Measurements from ENCODE around the gene IMMP2L. TPM values are rescaled to one million over a fixed set of nuclear protein-coding genes. Genes with fewer than 3 reads are reported as not detected.
"Not testable (repeated sequence)": the region's sequence is repeated elsewhere in the genome, so short reads cannot be mapped to it uniquely, and the experiment has no call there.

Gene IMMP2L
- total and polyA plus RNA-seq, 4 experiments from 2014 or later: 23.5 to 32.2 (median 29.5) TPM

DNA sequence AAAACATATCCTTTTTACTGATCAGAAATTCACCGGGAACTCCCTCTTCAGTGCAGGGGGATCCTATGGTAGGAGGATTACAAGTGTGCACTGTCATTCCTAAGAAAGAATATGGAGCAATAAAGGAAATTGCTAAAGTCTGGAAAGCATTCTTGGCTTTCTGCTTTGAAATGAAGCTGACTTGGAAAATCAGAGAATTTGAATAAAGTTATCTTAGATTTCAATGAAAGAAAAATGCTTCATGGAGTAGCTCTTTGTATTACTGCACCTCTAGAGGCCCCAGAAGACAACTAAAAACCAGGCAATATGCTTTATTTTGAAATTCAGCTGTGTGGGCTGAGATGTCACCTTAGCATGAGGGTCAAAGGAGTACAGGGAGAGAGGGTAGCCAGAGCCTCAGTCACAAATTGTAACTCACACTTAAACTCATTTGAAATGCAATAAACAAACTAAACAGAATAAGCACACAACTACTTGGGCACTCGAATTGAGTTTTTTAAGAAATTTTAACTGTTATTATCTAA lies 102.5 kb downstream of the IMMP2L start:
- no peak overlapping the region for H3K4me3 ChIP-seq (ENCODE audit: low read length in 2 of 2)
- DNase-seq: no peak
- intact Hi-C loops (cut with micrococcal nuclease): no loop called here
- no peak overlapping the region for H3K4me3 Mint-ChIP-seq
- H3K27me3 ChIP-seq (ENCODE audit: insufficient read depth, low read length): no peaks in the 10 kb centered on the region
- H3K9me3 ChIP-seq (ENCODE audit: control insufficient read depth in 1 of 2, low read length in 2 of 2): no peaks in the 10 kb centered on the region
- H3K36me3 Mint-ChIP-seq: peaks cover 0 to 10% of the 10 kb centered on the region in 2 donors
- H3K4me1 Mint-ChIP-seq: peaks cover 0 to 4% (median 2%) of the 10 kb centered on the region in 4 donors
- POLR2A ChIA-PET (ENCODE audit: partially characterized antibody): no interaction called here
- CTCF ChIA-PET (ENCODE audit: partially characterized antibody): no interaction called here
- H3K27me3 Mint-ChIP-seq: no peaks in the 10 kb centered on the region
- no peaks in the 10 kb centered on the region for H3K36me3 ChIP-seq (ENCODE audit: insufficient read depth, low read length)
- H3K9me3 Mint-ChIP-seq: peaks cover 0 to 2% (median 0%) of the 10 kb centered on the region in 8 donors
- no peak overlapping the region for H3K27ac ChIP-seq (ENCODE audit: low read depth, low read length)
- H3K4me1 ChIP-seq (ENCODE audit: insufficient read depth, low read length): no peaks in the 10 kb centered on the region
- no peak overlapping the region for H3K27ac Mint-ChIP-seq

DNA sequence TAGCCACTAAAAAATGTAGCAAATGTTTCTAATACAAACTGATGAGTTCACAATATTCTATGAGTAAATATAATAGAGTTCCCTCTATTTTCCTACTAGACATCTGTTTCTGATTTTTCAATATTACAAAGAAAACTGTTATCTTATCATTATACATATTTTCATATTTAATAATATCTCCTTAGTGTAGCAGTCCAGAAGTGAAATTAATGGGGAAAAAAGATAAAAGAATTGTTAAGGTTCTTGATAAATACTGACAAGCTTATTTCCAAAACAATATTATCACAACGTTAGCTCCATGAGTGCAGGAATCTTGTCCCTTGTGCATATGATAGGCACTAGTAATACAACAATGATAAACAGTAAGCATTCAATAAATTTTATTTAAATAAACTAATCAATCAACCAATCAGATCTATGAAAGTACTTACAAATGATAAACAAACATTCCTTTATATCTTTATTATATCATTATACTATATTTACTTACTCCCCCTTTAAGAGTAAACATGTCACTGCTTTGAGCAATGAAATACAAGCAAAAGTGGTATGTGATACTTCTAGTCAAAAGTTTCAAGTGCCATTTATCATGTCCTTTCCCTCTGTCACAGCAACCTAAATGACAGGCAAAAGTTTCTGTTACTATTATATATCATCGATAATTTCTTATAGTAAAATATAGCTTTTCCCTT lies 103.1 kb downstream of the IMMP2L start:
- Mint-ChIP-seq H3K36me3 (peaks cover 0 to 10% of the 10 kb centered on the region in 2 donors), H3K27ac (no peak overlapping the region), H3K4me3 (no peak overlapping the region), H3K27me3 (no peaks in the 10 kb centered on the region), H3K9me3 (peaks cover 0 to 4% (median 0%) of the 10 kb centered on the region in 8 donors), H3K4me1 (peaks cover 0 to 4% (median 2%) of the 10 kb centered on the region in 4 donors)
- intact Hi-C loops (cut with micrococcal nuclease): no loop called here
- POLR2A ChIA-PET (ENCODE audit: partially characterized antibody): no interaction called here
- Histone ChIP-seq H3K4me1 (ENCODE audit: insufficient read depth, low read length) (no peaks in the 10 kb centered on the region), H3K27ac (ENCODE audit: low read depth, low read length) (no peak overlapping the region), H3K27me3 (ENCODE audit: insufficient read depth, low read length) (no peaks in the 10 kb centered on the region), H3K9me3 (ENCODE audit: control insufficient read depth in 1 of 2, low read length in 2 of 2) (no peaks in the 10 kb centered on the region), H3K4me3 (ENCODE audit: low read length in 2 of 2) (no peak overlapping the region), H3K36me3 (ENCODE audit: insufficient read depth, low read length) (no peaks in the 10 kb centered on the region)
- CTCF ChIA-PET (ENCODE audit: partially characterized antibody): no interaction called here
- no peak for DNase-seq

DNA sequence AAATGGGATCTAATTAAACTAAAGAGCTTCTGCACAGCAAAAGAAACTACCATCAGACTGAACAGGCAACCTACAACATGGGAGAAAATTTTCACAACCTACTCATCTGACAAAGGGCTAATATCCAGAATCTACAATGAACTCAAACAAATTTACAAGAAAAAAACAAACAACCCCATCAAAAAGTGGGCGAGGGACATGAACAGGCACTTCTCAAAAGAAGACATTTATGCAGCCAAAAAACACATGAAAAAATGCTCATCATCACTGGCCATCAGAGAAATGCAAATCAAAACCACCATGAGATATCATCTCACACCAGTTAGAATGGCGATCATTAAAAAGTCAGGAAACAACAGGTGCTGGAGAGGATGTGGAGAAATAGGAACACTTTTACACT lies 111.6 kb downstream of the IMMP2L start:
- POLR2A ChIA-PET (ENCODE audit: partially characterized antibody); DNase-seq; H3K4me1 ChIP-seq (ENCODE audit: insufficient read depth, low read length); H3K36me3 ChIP-seq (ENCODE audit: insufficient read depth, low read length); H3K9me3 ChIP-seq (ENCODE audit: control insufficient read depth in 1 of 2, low read length in 2 of 2); H3K27ac Mint-ChIP-seq; H3K4me3 ChIP-seq (ENCODE audit: low read length in 2 of 2); H3K27ac ChIP-seq (ENCODE audit: low read depth, low read length); intact Hi-C loops (cut with micrococcal nuclease); H3K27me3 ChIP-seq (ENCODE audit: insufficient read depth, low read length); H3K4me3 Mint-ChIP-seq; CTCF ChIA-PET (ENCODE audit: partially characterized antibody); H3K4me1 Mint-ChIP-seq; H3K27me3 Mint-ChIP-seq: not testable (repeated sequence)
- peaks cover 8 to 10% of the 10 kb centered on the region in 2 donors for H3K36me3 Mint-ChIP-seq
- peaks cover 0 to 26% (median 10%) of the 10 kb centered on the region in 8 donors for H3K9me3 Mint-ChIP-seq

DNA sequence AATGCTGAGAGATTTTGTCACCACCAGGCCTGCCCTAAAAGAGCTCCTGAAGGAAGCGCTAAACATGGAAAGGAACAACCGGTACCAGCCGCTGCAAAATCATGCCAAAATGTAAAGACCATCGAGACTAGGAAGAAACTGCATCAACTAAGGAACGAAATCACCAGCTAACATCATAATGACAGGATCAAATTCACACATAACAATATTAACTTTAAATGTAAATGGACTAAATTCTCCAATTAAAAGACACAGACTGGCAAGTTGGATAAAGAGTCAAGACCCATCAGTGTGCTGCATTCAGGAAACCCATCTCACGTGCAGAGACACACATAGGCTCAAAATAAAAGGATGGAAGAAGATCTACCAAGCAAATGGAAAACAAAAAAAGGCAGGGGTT lies 114.8 kb downstream of the IMMP2L start:
- H3K36me3 Mint-ChIP-seq; H3K27ac ChIP-seq (ENCODE audit: low read depth, low read length); H3K36me3 ChIP-seq (ENCODE audit: insufficient read depth, low read length); H3K4me3 Mint-ChIP-seq; DNase-seq; intact Hi-C loops (cut with micrococcal nuclease); POLR2A ChIA-PET (ENCODE audit: partially characterized antibody); H3K27me3 ChIP-seq (ENCODE audit: insufficient read depth, low read length); H3K27ac Mint-ChIP-seq; H3K27me3 Mint-ChIP-seq; CTCF ChIA-PET (ENCODE audit: partially characterized antibody); H3K4me1 ChIP-seq (ENCODE audit: insufficient read depth, low read length); H3K4me1 Mint-ChIP-seq; H3K4me3 ChIP-seq (ENCODE audit: low read length in 2 of 2); H3K9me3 ChIP-seq (ENCODE audit: control insufficient read depth in 1 of 2, low read length in 2 of 2): not testable (repeated sequence)
- H3K9me3 Mint-ChIP-seq: peaks cover 0 to 20% (median 11%) of the 10 kb centered on the region in 8 donors

DNA sequence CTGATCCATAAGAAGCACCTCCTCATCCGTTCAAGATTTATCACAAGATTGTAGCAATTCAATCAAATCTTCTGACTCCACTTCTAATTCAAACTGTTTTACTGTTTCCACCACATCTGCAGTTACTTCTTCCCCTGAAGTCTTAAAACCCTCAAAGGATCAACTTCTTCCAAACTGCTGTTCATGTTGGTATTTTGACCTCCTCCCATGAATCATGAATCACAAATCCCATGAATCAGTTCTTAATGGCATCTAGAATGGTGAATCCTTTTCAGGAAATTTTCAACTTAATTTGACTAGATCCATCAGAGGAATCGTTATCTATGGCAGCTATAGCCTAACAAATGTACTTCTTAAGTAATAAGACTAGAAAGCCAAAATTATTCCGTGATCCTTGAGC lies 122.3 kb downstream of the IMMP2L start:
- Mint-ChIP-seq H3K4me1 (peaks cover 0 to 7% (median 1%) of the 10 kb centered on the region in 4 donors), H3K9me3 (peaks cover 4 to 51% (median 34%) of the 10 kb centered on the region in 8 donors), H3K36me3 (peaks cover 33 to 42% of the 10 kb centered on the region in 2 donors), H3K27me3 (no peaks in the 10 kb centered on the region), H3K4me3 (no peak overlapping the region), H3K27ac (no peak overlapping the region)
- no peaks in the 10 kb centered on the region for H3K27me3 ChIP-seq (ENCODE audit: insufficient read depth, low read length)
- H3K4me1 ChIP-seq (ENCODE audit: insufficient read depth, low read length): no peaks in the 10 kb centered on the region
- H3K27ac ChIP-seq (ENCODE audit: low read depth, low read length): no peak overlapping the region
- ChIA-PET POLR2A (ENCODE audit: partially characterized antibody) (no interaction called here), CTCF (ENCODE audit: partially characterized antibody) (no interaction called here)
- H3K9me3 ChIP-seq (ENCODE audit: control insufficient read depth in 1 of 2, low read length in 2 of 2): peaks cover 0 to 3% of the 10 kb centered on the region in 2 donors
- H3K4me3 ChIP-seq (ENCODE audit: low read length in 2 of 2): no peak overlapping the region
- no peak for DNase-seq
- no peaks in the 10 kb centered on the region for H3K36me3 ChIP-seq (ENCODE audit: insufficient read depth, low read length)
- intact Hi-C loops (cut with micrococcal nuclease): no loop called here

DNA sequence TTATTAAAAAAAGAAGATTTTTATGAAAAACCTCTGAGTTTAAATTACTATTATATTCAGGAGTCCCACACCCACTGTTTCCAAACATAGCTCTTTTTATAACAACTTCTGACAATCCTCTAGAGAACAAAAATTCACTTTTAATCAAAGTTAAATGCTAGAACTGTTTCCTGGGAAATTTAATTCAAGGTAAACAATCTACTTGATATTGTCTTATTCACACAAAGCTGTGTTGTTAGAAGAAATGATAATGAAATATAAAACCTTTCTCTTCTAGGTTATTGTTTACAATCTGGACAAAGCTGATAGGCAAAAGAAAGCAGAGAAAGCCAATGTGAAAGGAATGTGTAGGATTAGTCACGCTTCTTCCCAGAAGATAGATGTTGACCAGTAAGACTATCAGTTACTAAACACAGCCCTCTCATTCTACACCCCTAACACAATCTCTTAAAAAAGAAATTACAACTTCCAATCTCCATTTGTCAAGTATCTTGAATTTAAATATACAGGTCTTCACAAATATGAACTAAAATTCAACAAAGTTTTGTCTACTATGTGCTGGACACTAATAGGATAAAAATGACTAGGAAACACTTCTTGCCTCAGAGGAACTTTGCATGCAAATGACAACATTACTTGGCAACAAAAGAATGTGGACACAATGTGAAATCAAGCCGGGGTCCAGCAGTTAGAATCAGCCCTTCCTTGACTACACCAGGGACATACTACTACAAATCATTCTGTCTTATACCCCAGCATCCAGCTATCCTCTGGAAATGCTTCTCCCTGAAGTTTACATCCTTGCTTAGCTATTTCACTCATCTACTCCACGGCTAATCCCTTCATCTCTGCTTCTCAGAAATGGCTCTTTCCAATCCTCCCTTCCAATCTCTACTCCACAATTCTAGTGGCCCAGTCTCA lies 123.7 kb downstream of the IMMP2L start:
- Mint-ChIP-seq H3K4me1 (peaks cover 0 to 7% (median 1%) of the 10 kb centered on the region in 4 donors), H3K36me3 (peaks cover 44 to 52% of the 10 kb centered on the region in 2 donors), H3K4me3 (peak overlapping the region in 1 of 8 donors; percentile 3), H3K9me3 (peaks cover 4 to 61% (median 44%) of the 10 kb centered on the region in 8 donors), H3K27ac (no peak overlapping the region), H3K27me3 (no peaks in the 10 kb centered on the region)
- Histone ChIP-seq H3K36me3 (ENCODE audit: insufficient read depth, low read length) (no peaks in the 10 kb centered on the region), H3K4me3 (ENCODE audit: low read length in 2 of 2) (no peak overlapping the region), H3K9me3 (ENCODE audit: control insufficient read depth in 1 of 2, low read length in 2 of 2) (peaks cover 0 to 3% of the 10 kb centered on the region in 2 donors), H3K4me1 (ENCODE audit: insufficient read depth, low read length) (no peaks in the 10 kb centered on the region), H3K27ac (ENCODE audit: low read depth, low read length) (no peak overlapping the region), H3K27me3 (ENCODE audit: insufficient read depth, low read length) (no peaks in the 10 kb centered on the region)
- DNase-seq: no peak
- POLR2A ChIA-PET (ENCODE audit: partially characterized antibody): no interaction called here
- intact Hi-C loops (cut with micrococcal nuclease): no loop called here
- CTCF ChIA-PET (ENCODE audit: partially characterized antibody): no interaction called here

DNA sequence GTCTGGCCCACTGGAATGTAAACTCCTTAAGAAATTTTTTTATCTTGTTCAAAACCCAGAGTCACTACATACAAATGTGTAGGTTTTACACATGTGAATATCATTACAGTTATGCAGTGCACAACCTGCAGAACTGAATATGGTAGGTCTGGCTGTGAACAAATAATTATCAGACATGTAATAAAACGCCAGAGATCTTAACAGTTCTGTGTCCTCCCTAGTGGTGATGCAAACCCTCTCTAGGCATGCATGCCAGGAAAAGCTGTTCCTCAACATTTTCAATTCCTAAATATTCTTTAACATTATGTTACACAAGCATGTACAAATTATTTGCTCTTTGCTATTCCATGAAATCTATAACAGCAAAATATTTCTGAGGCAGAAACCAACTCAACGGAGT lies 124.6 kb downstream of the IMMP2L start:
- Mint-ChIP-seq H3K27me3 (no peaks in the 10 kb centered on the region), H3K9me3 (peaks cover 4 to 64% (median 51%) of the 10 kb centered on the region in 8 donors)
- POLR2A ChIA-PET (ENCODE audit: partially characterized antibody): no interaction called here

More for the DNA sequence above, 124.6 kb downstream of the IMMP2L start:
- no peak overlapping the region for H3K27ac Mint-ChIP-seq
- peaks cover 51 to 61% of the 10 kb centered on the region in 2 donors for H3K36me3 Mint-ChIP-seq
- H3K4me1 Mint-ChIP-seq: peaks cover 0 to 11% (median 3%) of the 10 kb centered on the region in 4 donors
- DNase-seq: no peak
- no peaks in the 10 kb centered on the region for H3K36me3 ChIP-seq (ENCODE audit: insufficient read depth, low read length)
- H3K4me3 ChIP-seq (ENCODE audit: low read length in 2 of 2): no peak overlapping the region
- H3K9me3 ChIP-seq (ENCODE audit: control insufficient read depth in 1 of 2, low read length in 2 of 2): peaks cover 0 to 3% of the 10 kb centered on the region in 2 donors
- no peak overlapping the region for H3K4me3 Mint-ChIP-seq
- intact Hi-C loops (cut with micrococcal nuclease): no loop called here
- H3K27me3 ChIP-seq (ENCODE audit: insufficient read depth, low read length): no peaks in the 10 kb centered on the region
- H3K4me1 ChIP-seq (ENCODE audit: insufficient read depth, low read length): no peaks in the 10 kb centered on the region
- no peak overlapping the region for H3K27ac ChIP-seq (ENCODE audit: low read depth, low read length)
- CTCF ChIA-PET (ENCODE audit: partially characterized antibody): no interaction called here
